KMS-11 (cell line): ENCODE results near the gene FAT1.

ENCODE experiments used
- H2AFZ ChIP-seq: fragments of 200-600 bp; sonication (generic); 2 replicates; pipeline ENCODE4 v1.6.1; 2016; ENCODE audit warnings: antibody characterized with exemption, mixed run types, low read depth
- H3K27ac ChIP-seq: fragments of 200-600 bp; sonication (generic); 2 replicates; pipeline ENCODE4 v1.6.1; 2016; ENCODE audit warnings: mild to moderate bottlenecking, mixed run types
- H3K27me3 ChIP-seq: fragments of 200-600 bp; sonication (generic); 2 replicates; pipeline ENCODE4 v1.6.1; 2017; ENCODE audit warnings: mild to moderate bottlenecking, low read depth, mixed run types, moderate library complexity; ENCODE audit not compliant: insufficient read depth
- H3K36me3 ChIP-seq: fragments of 200-600 bp; sonication (generic); 2 replicates; pipeline ENCODE4 v1.6.1; 2017; ENCODE audit warnings: mild to moderate bottlenecking, mixed run types; ENCODE audit not compliant: insufficient read depth
- H3K4me1 ChIP-seq: fragments of 200-600 bp; sonication (generic); 2 replicates; pipeline ENCODE4 v1.6.1; 2016; ENCODE audit warnings: mild to moderate bottlenecking, low read depth, mixed run types; ENCODE audit not compliant: poor library complexity, severe bottlenecking
- H3K4me2 ChIP-seq: fragments of 200-600 bp; sonication (generic); 2 replicates; pipeline ENCODE4 v1.7.0; 2016; ENCODE audit warnings: mild to moderate bottlenecking, mixed run types
- H3K4me3 ChIP-seq: fragments of 200-600 bp; sonication (generic); IDR thresholded peaks from 2 replicates; pipeline ENCODE4 v1.6.1; 2017; ENCODE audit warnings: low read depth, low read length, mixed read lengths; ENCODE audit not compliant: insufficient read depth
- H3K79me2 ChIP-seq: fragments of 200-600 bp; sonication (generic); 2 replicates; pipeline ENCODE4 v1.6.1; 2016; ENCODE audit warnings: low read depth, mixed run types; ENCODE audit not compliant: insufficient read depth
- H3K9ac ChIP-seq: fragments of 200-600 bp; sonication (generic); 2 replicates; pipeline ENCODE4 v1.6.1; 2016; ENCODE audit warnings: mild to moderate bottlenecking, mixed run types
- H4K20me1 ChIP-seq: fragments of 200-600 bp; sonication (generic); 2 replicates; pipeline ENCODE4 v1.6.1; 2016; ENCODE audit warnings: mild to moderate bottlenecking, mixed run types; ENCODE audit not compliant: insufficient read depth
- TF ChIP-seq, protein P1 (sequence below): fragments of 200-600 bp; sonication (generic); conservative IDR thresholded peaks from 2 replicates; pipeline ENCODE4 v1.6.1; 2017; ENCODE audit warnings: low read depth, mild to moderate bottlenecking, antibody characterized with exemption, low read length, moderate library complexity, mixed read lengths

FAT1 gene

DNA sequence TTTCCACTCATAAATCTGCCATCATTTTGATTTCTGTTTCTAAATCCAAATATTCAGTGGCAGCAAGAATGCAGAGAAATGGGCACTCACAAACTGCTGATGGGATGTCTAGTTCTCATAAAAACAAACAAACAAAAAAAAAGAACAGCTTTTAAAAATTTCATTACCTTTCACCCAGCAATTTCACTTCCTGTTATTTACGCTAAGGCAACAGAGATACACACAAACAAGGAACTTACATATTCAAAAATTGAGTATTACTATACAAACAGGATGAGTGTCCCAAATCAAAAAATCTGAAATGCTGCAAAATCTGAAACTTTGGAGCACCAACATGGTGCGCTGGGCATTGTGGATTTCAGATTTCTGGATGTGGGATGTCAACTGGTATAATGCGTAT, 36.4 kb downstream of the FAT1 start:
- H4K20me1 ChIP-seq, result no peaks in the 10 kb centered on the region
- no peaks in the 10 kb centered on the region for H3K79me2 ChIP-seq
- no peak overlapping the region for H2AFZ ChIP-seq
- H3K4me2 ChIP-seq, result no peak overlapping the region
- no peak overlapping the region for H3K27ac ChIP-seq
- H3K9ac ChIP-seq, result no peak overlapping the region
- no peaks in the 10 kb centered on the region for H3K36me3 ChIP-seq
- no peak overlapping the region for H3K4me3 ChIP-seq
- H3K27me3 ChIP-seq, result no peaks in the 10 kb centered on the region
- no peaks in the 10 kb centered on the region for H3K4me1 ChIP-seq
- TF ChIP-seq, protein P1, sequence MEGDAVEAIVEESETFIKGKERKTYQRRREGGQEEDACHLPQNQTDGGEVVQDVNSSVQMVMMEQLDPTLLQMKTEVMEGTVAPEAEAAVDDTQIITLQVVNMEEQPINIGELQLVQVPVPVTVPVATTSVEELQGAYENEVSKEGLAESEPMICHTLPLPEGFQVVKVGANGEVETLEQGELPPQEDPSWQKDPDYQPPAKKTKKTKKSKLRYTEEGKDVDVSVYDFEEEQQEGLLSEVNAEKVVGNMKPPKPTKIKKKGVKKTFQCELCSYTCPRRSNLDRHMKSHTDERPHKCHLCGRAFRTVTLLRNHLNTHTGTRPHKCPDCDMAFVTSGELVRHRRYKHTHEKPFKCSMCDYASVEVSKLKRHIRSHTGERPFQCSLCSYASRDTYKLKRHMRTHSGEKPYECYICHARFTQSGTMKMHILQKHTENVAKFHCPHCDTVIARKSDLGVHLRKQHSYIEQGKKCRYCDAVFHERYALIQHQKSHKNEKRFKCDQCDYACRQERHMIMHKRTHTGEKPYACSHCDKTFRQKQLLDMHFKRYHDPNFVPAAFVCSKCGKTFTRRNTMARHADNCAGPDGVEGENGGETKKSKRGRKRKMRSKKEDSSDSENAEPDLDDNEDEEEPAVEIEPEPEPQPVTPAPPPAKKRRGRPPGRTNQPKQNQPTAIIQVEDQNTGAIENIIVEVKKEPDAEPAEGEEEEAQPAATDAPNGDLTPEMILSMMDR, result no peak

DNA sequence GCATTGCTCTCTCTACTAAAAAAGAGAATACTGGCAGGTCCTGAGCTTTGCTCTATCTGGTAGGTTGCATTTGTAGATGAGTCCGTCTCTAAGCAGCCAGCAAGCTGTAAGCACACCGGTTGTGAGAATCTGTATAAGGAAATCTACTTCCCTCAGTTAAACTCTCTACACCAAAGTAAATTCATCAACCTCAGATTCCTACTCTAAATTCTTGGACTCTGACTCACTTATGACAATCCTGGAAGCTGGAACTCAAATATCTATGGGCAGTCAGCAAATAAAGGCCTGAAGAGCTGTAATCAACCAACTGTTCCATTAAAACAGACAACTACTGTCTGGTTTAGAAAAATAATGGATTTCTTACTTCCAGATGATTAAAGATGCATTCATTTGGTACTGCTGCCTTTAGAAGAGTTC, 37.9 kb downstream of the FAT1 start:
- no peaks in the 10 kb centered on the region for H4K20me1 ChIP-seq
- no peak overlapping the region for H3K9ac ChIP-seq
- no peaks in the 10 kb centered on the region for H3K36me3 ChIP-seq
- no peaks in the 10 kb centered on the region for H3K27me3 ChIP-seq
- H3K79me2 ChIP-seq, result no peaks in the 10 kb centered on the region
- no peak overlapping the region for H3K4me3 ChIP-seq
- H2AFZ ChIP-seq, result no peak overlapping the region
- H3K4me2 ChIP-seq, result no peak overlapping the region
- H3K27ac ChIP-seq, result no peak overlapping the region
- no peaks in the 10 kb centered on the region for H3K4me1 ChIP-seq
- TF ChIP-seq, protein P1, result no peak

DNA sequence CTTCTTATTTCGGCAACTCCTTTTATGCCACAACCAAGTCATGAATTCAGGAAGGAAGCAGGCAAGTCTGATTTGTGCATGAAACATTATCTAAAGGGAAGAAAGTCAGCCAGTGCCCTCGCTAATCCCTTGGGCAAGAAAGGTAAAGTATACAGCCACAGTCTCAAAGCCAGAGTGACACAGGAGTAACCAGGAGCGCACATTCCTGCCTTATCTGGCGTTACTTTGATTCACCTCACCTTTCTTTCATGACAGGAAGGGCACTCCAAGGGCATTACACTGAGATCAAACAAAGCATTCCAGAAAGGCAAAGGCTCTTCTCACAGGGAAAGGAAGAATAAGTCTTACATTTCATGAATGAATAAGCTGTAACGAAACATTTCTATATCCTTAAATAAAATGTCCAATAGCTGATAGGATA, 38.8 kb downstream of the FAT1 start:
- TF ChIP-seq, protein P1, result no peak
- H3K79me2 ChIP-seq, result no peaks in the 10 kb centered on the region
- no peaks in the 10 kb centered on the region for H3K36me3 ChIP-seq

DNA sequence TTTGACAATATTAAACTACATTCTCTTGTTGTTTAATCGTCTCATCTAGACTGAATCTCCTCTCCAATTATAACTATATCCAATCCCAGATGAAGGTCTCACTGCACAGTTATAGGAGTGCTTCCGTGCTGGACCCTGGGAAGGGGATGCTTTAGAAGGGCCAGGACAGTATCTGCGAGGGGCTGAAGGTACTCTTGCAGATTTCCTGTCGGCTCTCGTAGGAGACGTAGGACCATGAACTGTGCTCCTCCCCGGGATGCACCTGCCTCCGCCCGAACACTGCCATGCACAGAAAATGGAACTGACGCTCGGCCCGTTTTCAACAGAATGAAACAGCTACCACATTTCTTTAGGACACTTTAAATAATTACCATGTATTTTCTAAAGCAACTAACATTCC, 39.4 kb downstream of the FAT1 start:
- H3K9ac ChIP-seq, result no peak overlapping the region
- H3K4me1 ChIP-seq, result no peaks in the 10 kb centered on the region
- no peaks in the 10 kb centered on the region for H3K27me3 ChIP-seq
- no peaks in the 10 kb centered on the region for H3K79me2 ChIP-seq
- H3K27ac ChIP-seq, result no peak overlapping the region
- TF ChIP-seq, protein P1, result no peak
- no peaks in the 10 kb centered on the region for H3K36me3 ChIP-seq
- H3K4me3 ChIP-seq, result no peak overlapping the region
- no peak overlapping the region for H2AFZ ChIP-seq
- no peaks in the 10 kb centered on the region for H4K20me1 ChIP-seq
- H3K4me2 ChIP-seq, result no peak overlapping the region

More for the DNA sequence above, 38.8 kb downstream of the FAT1 start:
- no peak overlapping the region for H3K9ac ChIP-seq
- H3K27me3 ChIP-seq, result no peaks in the 10 kb centered on the region
- no peak overlapping the region for H3K27ac ChIP-seq
- H3K4me3 ChIP-seq, result no peak overlapping the region
- H3K4me2 ChIP-seq, result no peak overlapping the region
- H4K20me1 ChIP-seq, result no peaks in the 10 kb centered on the region
- no peak overlapping the region for H2AFZ ChIP-seq
- no peaks in the 10 kb centered on the region for H3K4me1 ChIP-seq
